Endometrial microvascular endothelial cells (primary cell): ENCODE results near the gene CCL13. TPM values are rescaled to one million over a fixed set of nuclear protein-coding genes. Genes with fewer than 3 reads are reported as not detected.

Source experiments
- in situ Hi-C: cut with HindIII; loops from 2 replicates; pipeline ENCODE4 v1.10.0; 2017; ENCODE audit warnings: low sequenced_read_pairs, low pct_unique_long_range_greater_than_20kb; ENCODE audit errors: inconsistent ontology term
- total RNA-seq: library from RNA; depleted of rRNA; stranded (reverse); fragments of >200 nt; gene quantifications from one replicate; pipeline ENCODE4 v1.2.3, GENCODE V29; 2015; ENCODE audit errors: inconsistent ontology term

The CCL13 gene
- total RNA-seq, 1 donor from 2014 or later = not detected

DNA sequence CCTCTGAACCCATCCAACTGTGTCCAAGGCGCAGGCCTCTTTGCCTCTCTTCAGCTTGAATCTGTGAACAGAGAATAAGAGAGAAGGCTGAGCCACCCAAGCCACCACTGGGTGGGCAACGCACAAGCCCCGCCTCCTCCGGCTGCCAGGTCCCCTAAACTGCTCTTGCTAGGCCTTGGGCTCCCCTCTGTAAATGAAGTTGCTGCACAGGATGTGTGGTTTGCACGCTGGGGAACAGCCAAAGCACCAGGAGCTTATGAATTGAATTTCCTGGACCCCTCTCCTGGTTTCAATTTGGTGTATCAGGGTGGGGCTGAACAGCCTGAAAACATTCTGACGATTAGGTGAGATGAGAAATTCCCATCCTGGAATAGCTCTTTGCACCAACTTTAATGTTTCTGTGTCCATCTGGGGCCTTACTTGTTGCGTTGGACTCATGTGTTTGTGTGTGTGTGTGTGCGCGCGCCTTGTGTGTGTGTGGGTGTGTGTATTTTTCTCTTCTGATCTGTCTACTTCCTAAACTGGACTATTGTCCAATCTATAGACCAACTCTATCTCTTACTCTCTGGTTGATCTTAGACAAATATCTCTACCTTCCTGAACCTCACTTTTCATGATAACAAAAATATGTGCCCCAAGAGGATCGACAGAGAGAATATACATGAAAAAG lies 4.5 kb downstream of the CCL13 start:
- in situ Hi-C loops = no loop called here

DNA sequence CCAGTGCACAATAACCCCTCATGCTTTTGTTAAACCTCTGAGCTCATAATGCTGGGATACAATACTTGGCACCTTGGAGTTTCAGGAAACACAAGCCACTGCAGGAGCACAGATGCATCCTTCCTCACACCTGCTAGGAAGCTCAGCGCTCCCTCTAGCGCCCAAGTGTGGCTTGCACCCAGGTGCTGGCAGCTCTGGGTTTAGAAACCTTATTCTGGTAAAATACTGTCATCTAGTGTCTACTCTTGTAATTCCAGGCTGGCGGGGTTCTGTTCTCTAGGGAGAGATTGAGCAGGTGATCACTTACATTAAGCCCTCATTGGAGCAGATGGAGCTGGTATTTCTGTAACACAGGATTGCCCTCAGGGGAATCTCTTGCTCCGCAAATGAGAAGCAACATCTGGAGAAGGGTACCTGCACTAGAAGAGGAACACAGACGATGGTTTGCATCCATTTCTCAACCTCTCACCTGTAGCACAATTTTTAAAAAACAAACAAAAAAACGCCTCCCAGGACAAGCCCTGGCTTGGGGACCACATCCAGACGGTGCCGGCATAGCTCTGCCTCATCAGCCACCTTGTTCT lies 5.3 kb downstream of the CCL13 start:
- in situ Hi-C loops = no loop called here

- in situ Hi-C loops = no loop called here
Observed at GRCh38 chr17:34363183-34363661, 6.9 kb downstream of the CCL13 start, which contains the start of gene CCL1. CCL1 (minus strand) TSS chr17:34363233; CDS start chr17:34363161, 72 bp downstream.

DNA sequence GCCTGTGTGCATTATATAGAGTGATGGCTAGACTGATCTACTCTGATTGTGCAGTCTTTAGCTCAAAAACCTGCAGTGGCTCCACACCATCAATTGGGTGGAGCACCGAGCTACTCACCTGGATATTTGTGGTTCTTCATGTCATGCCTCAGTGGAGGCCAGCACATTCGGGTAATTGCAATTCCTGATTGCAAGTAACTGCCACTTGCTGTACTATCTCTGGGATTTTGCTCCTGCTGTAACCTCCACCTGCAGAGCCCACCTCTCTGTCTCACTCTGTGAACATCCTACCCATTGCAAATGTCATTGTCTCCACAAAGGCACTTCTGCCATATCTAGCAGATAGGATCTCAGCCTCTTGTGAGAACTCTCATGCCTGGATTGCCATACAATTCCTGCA lies 8.5 kb downstream of the CCL13 start:
- in situ Hi-C loops = no loop called here

GRCh38 chr17:34365340-34365739 lies 9.1 kb downstream of the CCL13 start:
- in situ Hi-C loops = no loop called here

DNA sequence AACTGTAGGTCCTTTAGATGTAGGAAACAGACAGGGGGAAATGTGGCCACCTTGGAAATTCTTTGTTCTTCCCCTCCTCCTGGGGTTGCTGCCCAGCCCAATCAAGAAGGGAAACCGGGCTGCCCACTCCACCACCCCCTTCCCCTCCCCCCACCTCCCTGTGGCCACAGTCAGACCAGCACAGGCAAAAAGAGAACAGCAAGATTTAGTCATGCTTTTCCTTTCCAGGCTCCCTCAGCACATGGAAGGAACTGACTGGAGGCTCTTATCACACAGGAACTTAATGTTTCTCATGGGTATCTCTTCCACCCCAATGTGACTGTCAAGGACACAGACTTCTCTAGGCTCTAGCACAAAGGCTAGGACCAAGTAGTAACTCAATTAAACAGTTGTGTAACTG lies 9.7 kb downstream of the CCL13 start:
- in situ Hi-C loops = no loop called here

- in situ Hi-C loops = no loop called here
Observed at GRCh38 chr17:34366529-34367107, 10.3 kb downstream of the CCL13 start.

DNA sequence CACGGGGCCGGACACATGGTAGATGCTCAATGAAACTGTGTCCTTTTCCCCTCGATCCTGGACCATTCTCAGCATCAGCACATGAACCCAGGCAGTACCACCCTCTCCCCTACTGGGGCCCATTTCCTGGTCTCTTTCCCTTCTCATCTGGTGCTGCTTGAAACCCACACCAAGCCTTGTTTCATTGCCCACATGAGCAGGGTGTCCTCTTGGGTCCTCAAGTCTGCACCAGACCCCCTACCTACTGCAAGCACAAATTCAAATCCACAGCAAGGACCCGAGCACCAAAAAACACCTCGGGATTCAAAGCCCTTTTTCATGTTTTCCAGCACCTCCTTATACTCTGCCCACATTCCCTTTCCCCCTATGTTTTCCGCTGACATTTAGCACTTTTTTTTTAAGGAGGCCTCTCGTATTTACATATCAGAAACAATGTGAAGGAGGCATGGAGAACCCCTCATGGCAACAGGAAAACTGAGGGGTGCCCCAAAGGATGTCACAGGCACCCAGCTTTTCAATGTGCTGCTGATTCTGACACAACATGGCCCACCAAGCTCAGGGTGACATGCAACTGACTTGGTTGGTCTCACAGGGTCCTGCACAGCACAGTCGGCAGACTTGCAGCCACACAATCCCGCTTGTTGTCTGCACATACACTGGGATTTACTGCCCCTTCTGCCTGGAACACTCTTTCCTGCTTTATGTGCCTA lies 11.4 kb downstream of the CCL13 start:
- in situ Hi-C loops = no loop called here

GRCh38 chr17:34368196-34368945 lies 12.1 kb downstream of the CCL13 start:
- in situ Hi-C loops = no loop called here

DNA sequence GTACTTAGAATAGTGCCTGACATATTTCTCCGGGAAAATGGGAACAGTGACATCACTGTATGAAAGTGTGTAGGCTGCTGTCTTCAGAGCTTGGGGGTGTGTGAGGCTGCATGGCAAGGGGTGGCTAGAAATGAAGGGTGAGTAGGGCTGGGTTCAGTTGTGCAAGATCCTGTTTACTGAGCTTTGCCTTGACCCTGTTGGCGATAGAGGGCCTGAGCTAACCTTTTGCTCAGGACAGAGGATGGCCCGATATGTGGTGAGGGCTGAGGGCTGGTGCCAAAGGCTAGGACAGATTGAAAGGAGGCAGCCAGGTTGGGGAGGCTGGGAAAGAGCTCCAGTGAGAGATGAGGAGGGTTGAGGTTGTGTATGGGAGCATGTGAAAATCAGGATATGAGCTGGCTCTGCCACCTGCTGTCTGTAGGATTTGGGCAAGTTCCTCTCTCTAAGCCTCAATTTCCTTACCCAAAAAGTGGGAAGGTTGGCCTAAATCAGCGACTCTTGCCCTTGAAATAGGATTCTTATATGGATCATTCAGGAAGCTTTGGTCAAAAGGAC lies 12.7 kb downstream of the CCL13 start:
- in situ Hi-C loops = no loop called here

DNA sequence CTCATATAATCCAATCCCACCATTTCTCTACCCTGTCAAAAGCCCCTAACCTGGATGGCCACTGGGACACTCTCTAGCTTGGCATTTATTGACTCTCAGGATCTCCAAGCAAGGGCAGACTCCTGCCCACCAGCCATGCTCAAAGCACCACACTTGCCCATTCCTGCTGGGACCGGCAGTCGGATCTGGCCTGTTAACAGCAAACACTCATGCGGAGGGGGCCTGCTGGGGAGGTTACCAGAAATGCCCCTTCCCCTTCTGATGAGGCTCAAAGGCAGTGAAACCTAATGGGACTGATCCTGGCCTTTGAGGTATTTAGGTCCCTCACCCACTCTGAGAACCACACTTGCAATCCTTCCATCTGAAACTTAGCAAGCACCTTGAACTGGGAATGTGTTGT lies 13.3 kb downstream of the CCL13 start:
- in situ Hi-C loops = no loop called here

GRCh38 chr17:34370376-34370996 lies 14.2 kb downstream of the CCL13 start:
- in situ Hi-C loops = no loop called here

- in situ Hi-C loops = no loop called here
Observed at GRCh38 chr17:34370997-34371395, 14.7 kb downstream of the CCL13 start.

DNA sequence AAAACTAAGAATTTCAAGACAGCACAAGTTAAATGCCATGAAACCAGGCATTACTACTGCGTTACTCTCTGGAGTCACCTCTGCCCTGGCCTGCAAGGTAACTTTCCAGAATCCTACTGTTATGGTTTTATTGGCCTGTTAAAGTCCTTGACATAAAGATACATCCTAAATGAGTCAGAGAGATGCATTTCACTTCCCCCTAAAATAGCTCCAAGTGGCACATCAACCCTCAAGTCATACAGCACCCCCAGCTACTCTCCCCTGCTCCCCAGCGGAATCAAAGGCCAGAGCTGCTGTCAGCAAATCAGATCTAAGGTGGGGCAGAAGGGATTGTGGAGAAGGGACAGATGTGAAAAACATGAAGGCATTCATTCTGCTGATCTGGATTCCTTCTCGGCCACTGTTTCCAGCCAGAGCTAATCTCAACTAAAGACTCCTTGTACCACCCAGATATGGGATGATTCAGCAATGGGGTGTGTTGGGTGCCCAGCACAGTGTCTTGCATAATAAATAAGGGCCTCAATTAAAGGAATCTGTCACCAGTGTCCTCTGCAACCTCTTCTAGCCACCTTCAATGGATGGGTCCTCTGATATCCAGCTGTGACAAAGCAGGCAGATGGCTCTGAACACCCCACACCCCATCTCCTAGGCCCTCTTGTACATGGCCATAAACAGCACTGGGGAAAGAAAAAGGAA lies 15.3 kb downstream of the CCL13 start:
- in situ Hi-C loops = no loop called here

DNA sequence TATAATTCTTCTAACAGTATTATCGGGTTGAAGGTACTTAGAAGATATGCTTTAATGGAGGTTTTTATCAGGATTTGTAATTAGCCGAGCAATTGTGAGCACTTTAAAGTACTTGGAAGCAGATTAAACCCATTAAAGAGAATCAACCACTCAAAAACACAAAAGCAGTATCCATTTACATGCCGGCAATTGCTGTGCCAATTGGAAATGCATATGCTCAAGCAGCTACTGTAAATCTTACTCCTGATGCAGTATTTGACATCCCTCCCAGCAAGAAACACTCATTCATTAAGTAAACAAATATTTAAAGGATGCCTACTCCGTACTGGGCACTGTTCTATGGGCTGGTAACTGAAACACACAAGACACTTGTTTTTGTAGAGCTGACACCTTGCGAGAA lies 18.2 kb downstream of the CCL13 start:
- in situ Hi-C loops = no loop called here

DNA sequence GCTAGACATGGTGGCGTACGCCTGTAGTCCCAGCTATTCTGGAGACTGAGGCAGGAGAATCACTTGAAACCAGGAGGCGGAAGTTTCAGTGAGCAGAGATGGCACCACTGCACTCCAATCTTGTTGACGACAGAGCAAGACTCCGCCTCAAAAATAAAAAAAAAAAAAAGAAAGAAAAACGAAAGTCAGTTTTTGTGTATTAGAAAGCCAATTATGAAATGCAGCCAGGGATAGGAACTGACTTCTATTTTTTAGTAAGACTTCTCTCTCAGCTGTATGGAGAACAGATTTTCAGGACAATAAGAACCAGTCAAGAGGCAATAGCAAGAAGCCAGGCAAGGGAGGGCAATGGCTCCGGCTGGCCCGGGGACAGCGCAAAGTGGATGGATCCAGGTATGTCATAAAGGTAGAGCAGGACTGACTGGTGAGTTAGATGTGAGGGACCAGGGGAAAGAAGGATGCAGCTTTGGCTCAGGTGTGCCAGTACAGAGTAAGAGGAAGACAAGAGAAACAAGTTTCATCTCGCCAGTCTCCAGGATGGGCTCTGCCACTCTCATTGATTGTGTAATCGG lies 19.2 kb downstream of the CCL13 start:
- in situ Hi-C loops = no loop called here

DNA sequence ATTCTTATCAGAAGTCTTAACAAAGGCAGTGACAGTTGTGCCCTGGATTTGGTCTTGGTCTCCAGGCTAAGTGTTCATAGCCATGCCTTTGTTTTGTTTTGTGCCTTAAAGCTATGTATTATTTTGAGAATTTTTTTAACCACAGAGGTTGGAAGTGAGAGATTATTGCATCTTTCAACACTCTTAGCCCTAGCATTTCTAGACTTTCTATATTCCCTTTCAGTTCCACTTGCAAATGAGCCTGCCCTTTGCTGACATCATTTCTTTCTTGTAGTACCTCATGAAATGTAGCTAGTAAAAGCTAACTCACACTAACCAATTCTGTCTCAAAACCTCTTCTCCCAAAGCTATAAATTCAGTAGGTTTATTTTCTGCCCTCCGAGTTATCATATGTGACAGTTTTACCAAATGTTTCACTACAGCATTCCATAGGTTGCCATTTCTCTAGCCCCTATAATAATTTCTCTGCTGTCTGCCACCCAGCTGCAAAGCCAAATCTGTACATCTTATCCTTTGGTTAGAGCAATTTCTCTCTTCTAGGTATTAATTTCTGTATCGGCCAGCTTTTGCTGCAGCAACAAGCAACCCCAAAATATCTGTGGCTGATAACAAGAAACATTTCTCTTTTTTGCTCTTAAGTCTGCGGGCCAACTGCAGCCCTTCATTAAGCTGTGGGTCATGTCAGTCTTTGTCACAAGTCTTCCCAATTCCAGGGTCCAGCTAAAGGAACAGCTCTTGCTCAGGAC lies 21.0 kb downstream of the CCL13 start:
- in situ Hi-C loops = no loop called here
